GM12891 (cell line): ENCODE results near the gene IGFBP7.

ENCODE experiments used
- PAX5 ChIP-seq: IDR thresholded peaks from 2 replicates; pipeline ENCODE4 v1.6.1; 2011; ENCODE audit warnings: low read length, moderate library complexity, mild to moderate bottlenecking; ENCODE audit not compliant: insufficient read depth, severe bottlenecking
- POLR2A ChIP-seq: IDR thresholded peaks from 2 replicates; pipeline ENCODE4 v1.6.1; 2011; ENCODE audit warnings: low read depth, low read length, control low read depth
- POLR2AphosphoS5 ChIP-seq: IDR thresholded peaks from 2 replicates; pipeline ENCODE4 v1.6.1; 2011; ENCODE audit warnings: low read depth, low read length, control low read depth
- TAF1 ChIP-seq: IDR thresholded peaks from 2 replicates; pipeline ENCODE4 v1.6.1; 2011; ENCODE audit warnings: low read depth, low read length, control low read depth

GRCh38 chr4:57074744-57075143 is 35.4 kb downstream of the IGFBP7 start:
- TF ChIP-seq POLR2A, result no peak
- no peak for TF ChIP-seq POLR2AphosphoS5
- TF ChIP-seq TAF1, result no peak
- TF ChIP-seq PAX5, result no peak
